K562 (cell line): ENCODE measurements around the gene TTC39B. TPM values are rescaled to one million over a fixed set of nuclear protein-coding genes. Genes with fewer than 3 reads are reported as not detected.

Source experiments
- ATAC-seq: fragments of 200-7000 bp; cut with Tn5 transposase; 3 replicates; pipeline ENCODE4 v1.9.1; 2020; ENCODE audit warnings: moderate library complexity
- BruUV-seq: library from RNA; stranded (reverse); fragments of 400-500 nt; replicated peaks from 2 replicates; lab custom pipeline; 2021; lab: Mats Ljungman, UMichigan
- CTCF ChIA-PET: fragments of 300-600 bp; formaldehyde crosslinking; extraction: SDS; loops from one replicate; lab custom pipeline; 2021; ENCODE audit warnings: low intra/inter-chr PET ratio; lab: Yijun Ruan, JAX
- POLR2A ChIA-PET: fragments of 300-600, 350-650 bp; sonication (Branson Sonifier 250); formaldehyde crosslinking; extraction: SDS; loops from one replicate; lab custom pipeline; 2021; ENCODE audit warnings: antibody characterized with exemption, inconsistent platforms; lab: Yijun Ruan, JAX
- DNase-seq, 4 experiments: peaks; one replicate each; pipeline versions ENCODE4 v3.0.0 to v3.0.0-alpha.2; 2011 to 2018; ENCODE audit warnings: low spot score in 3 of 4, mixed read lengths in 3 of 4; ENCODE audit errors: extremely low read depth in 1 of 4
- FAIRE-seq: peaks from 2 replicates; lab custom pipeline; 2011; peaks lifted over from hg19 to GRCh38; lab: Jason Lieb, UNC
- H2AFZ ChIP-seq: 2 replicates; pipeline ENCODE4 v1.6.0; 2011; ENCODE audit warnings: low read depth, low read length, control low read depth, inconsistent platforms
- H3K27ac ChIP-seq: fragments of 200-600 bp; 3 replicates; pipeline ENCODE4 v1.8.0; 2011; ENCODE audit warnings: low read depth, mild to moderate bottlenecking, control low read depth, inconsistent platforms, low read length, moderate library complexity, mixed read lengths; ENCODE audit errors: extremely low read depth
- H3K27me3 ChIP-seq, 2 experiments: fragments of 300-600 bp in 1 of 2; 2 replicates in 1 of 2; 3 replicates in 1 of 2; pipeline versions ENCODE4 v1.6.0 to v1.8.0; 2011; ENCODE audit warnings: inconsistent platforms in 2 of 2, low read length in 2 of 2, mild to moderate bottlenecking in 1 of 2, mixed read lengths in 1 of 2, moderate library complexity in 1 of 2; ENCODE audit not compliant: control insufficient read depth in 2 of 2, insufficient read depth in 2 of 2
- H3K36me3 ChIP-seq: fragments of 300-600 bp; 3 replicates; pipeline ENCODE4 v1.8.0; 2011; ENCODE audit warnings: mild to moderate bottlenecking, low read length, inconsistent platforms; ENCODE audit not compliant: control insufficient read depth, insufficient read depth
- H3K4me1 ChIP-seq, 2 experiments: fragments of 200-600 bp in 1 of 2; replicated peaks in 1 of 2; 2 replicates in 1 of 2; 3 replicates in 1 of 2; pipeline versions ENCODE4 v1.5.1 to v1.8.0; 2011; ENCODE audit warnings: inconsistent platforms in 2 of 2, low read length in 2 of 2, mild to moderate bottlenecking in 1 of 2, mixed read lengths in 1 of 2, moderate library complexity in 1 of 2; ENCODE audit not compliant: control insufficient read depth in 2 of 2, insufficient read depth in 2 of 2
- H3K4me2 ChIP-seq: 2 replicates; pipeline ENCODE4 v1.6.1; 2011; ENCODE audit warnings: low read length, control low read depth, inconsistent platforms, mixed read lengths; ENCODE audit not compliant: insufficient read depth
- H3K4me3 ChIP-seq: fragments of 200-600 bp; sonication (generic), shearing (Covaris generic); 2 replicates; pipeline ENCODE4 v1.5.1; 2016; ENCODE audit warnings: control low read depth, inconsistent platforms
- H3K79me2 ChIP-seq: fragments of 200-600 bp; 3 replicates; pipeline ENCODE4 v1.8.0; 2011; ENCODE audit warnings: low read length, inconsistent platforms; ENCODE audit not compliant: control insufficient read depth, insufficient read depth
- H3K9ac ChIP-seq, 2 experiments: 2 replicates each; pipeline versions ENCODE4 v1.6.0 to v1.6.1; 2011; ENCODE audit warnings: low read depth in 2 of 2, low read length in 2 of 2, control low read depth in 1 of 2, inconsistent platforms in 1 of 2, mild to moderate bottlenecking in 1 of 2, mixed read lengths in 1 of 2; ENCODE audit not compliant: insufficient read depth in 1 of 2
- H3K9me1 ChIP-seq: one replicate; pipeline ENCODE4 v1.6.0; 2011; ENCODE audit warnings: inconsistent platforms, mild to moderate bottlenecking, low read length, moderate library complexity; ENCODE audit not compliant: control insufficient read depth, insufficient read depth
- H3K9me3 ChIP-seq: replicated peaks from 2 replicates; pipeline ENCODE4 v1.5.1; 2011; ENCODE audit warnings: low read depth, low read length, inconsistent platforms; ENCODE audit not compliant: control insufficient read depth, insufficient read depth
- H4K20me1 ChIP-seq: replicated peaks from 2 replicates; pipeline ENCODE4 v1.6.1; 2011; ENCODE audit warnings: low read length, inconsistent platforms, mixed read lengths; ENCODE audit not compliant: control insufficient read depth, insufficient read depth
- BHLHE40 ChIP-seq: IDR thresholded peaks from 2 replicates; pipeline ENCODE4 v1.6.1; 2011; ENCODE audit warnings: low read length, improper control_type of control experiment
- CHD1 ChIP-seq: fragments of 200-600 bp; sonication (generic); IDR thresholded peaks from one replicate; pipeline ENCODE4 v1.6.1; 2012; ENCODE audit warnings: mild to moderate bottlenecking, moderate library complexity, low read length, inconsistent platforms
- ID3 ChIP-seq, 2 experiments: fragments of 250-450 bp in 1 of 2; fragments of 450-650 bp in 1 of 2; sonication (Bioruptor Pico) in 1 of 2; IDR thresholded peaks; 2 replicates each; pipeline versions ENCODE4 v1.6.1 to v1.8.0; 2016 to 2021; ENCODE audit warnings: mild to moderate bottlenecking in 2 of 2, moderate library complexity in 2 of 2, missing compliant biosample characterization in 1 of 2, missing genetic modification characterization in 1 of 2
- IFI16 ChIP-seq: fragments of 250-450 bp; sonication (Bioruptor Pico); IDR thresholded peaks from 2 replicates; pipeline ENCODE4 v2.1.2; 2022; ENCODE audit warnings: mild to moderate bottlenecking, inconsistent platforms
- MCM2 ChIP-seq: fragments of 450-650 bp; IDR thresholded peaks from 2 replicates; pipeline ENCODE4 v1.6.1; 2017; ENCODE audit warnings: low read depth, mild to moderate bottlenecking
- POLR3A ChIP-seq: IDR thresholded peaks from 2 replicates; pipeline ENCODE4 v1.6.1; 2011; ENCODE audit warnings: borderline replicate concordance, mild to moderate bottlenecking, moderate library complexity; ENCODE audit not compliant: insufficient read length, insufficient read depth; ENCODE audit errors: extremely low read depth
- TFAM ChIP-seq: fragments of 250-450 bp; sonication (Bioruptor Pico); conservative IDR thresholded peaks from 2 replicates; pipeline ENCODE4 v1.5.0; 2021; ENCODE audit warnings: mild to moderate bottlenecking, moderate library complexity
- ZNF444 ChIP-seq: fragments of 250-450 bp; sonication (Bioruptor Pico); IDR thresholded peaks from 2 replicates; pipeline ENCODE4 v1.4.0; 2020; ENCODE audit warnings: mild to moderate bottlenecking, moderate library complexity
- ZNF518B ChIP-seq: fragments of 250-450 bp; sonication (Bioruptor Pico); IDR thresholded peaks from 2 replicates; pipeline ENCODE4 v1.5.0; 2021; ENCODE audit warnings: mild to moderate bottlenecking, moderate library complexity
- WGBS: fragments of 100-300 bp; shearing (Covaris generic); methylation state at CpG from one replicate; pipeline ENCODE4 v1.1.6; 2016; ENCODE audit warnings: low coverage, mixed read lengths; ENCODE audit not compliant: insufficient coverage; ENCODE audit errors: missing lambda C conversion rate; 5-methylcytosine and 5-hydroxymethylcytosine counted together
- in situ Hi-C: fragments of 300-500 bp; cut with MboI; formaldehyde crosslinking; loops from 4 replicates; pipeline ENCODE4 v1.15.0; 2018; ENCODE audit warnings: inconsistent platforms, mixed read lengths
- intact Hi-C: fragments of 100-400 bp; cut with micrococcal nuclease; formaldehyde crosslinking; loops from 2 replicates; pipeline ENCODE4 v1.14.2; 2022
- polyA plus RNA-seq, 8 experiments: library from polyadenylated mRNA; depleted of rRNA in 4 of 8; stranded (reverse) in 5 of 8; unstranded in 3 of 8; fragments of >200 nt; fragmentation: Nextera tagmentation in 2 of 8; fragmentation: Illumina TruSeq in 1 of 8; extraction: Ambion mirVana in 2 of 8; extraction: Trizol in 1 of 8; gene quantifications; 2 replicates each; pipeline versions ENCODE4 v1.2.1 to v1.2.3, GENCODE V29; 2011 to 2014; ENCODE audit warnings: inconsistent platforms in 1 of 8, missing spikeins in 1 of 8
- total RNA-seq, 7 experiments: library from RNA; depleted of rRNA in 6 of 7; stranded (reverse); fragments of >200 nt in 6 of 7; fragmentation: Illumina TruSeq in 2 of 7; extraction: Trizol in 2 of 7; gene quantifications; 2 replicates each; pipeline versions ENCODE4 v1.2.1 to v1.2.3, GENCODE V29; 2011 to 2021; ENCODE audit warnings: low replicate concordance in 1 of 7
- TF ChIP-seq, protein P1 (sequence below): sonication (generic); formaldehyde crosslinking; IDR thresholded peaks from 2 replicates; pipeline ENCODE4 v1.8.0; 2023; ENCODE audit warnings: mild to moderate bottlenecking, missing genetic modification reagents
- TF ChIP-seq, protein P2 (sequence below): fragments of 250-450 bp; sonication (Bioruptor Pico); IDR thresholded peaks from 2 replicates; pipeline ENCODE4 v1.8.0; 2021; ENCODE audit warnings: mild to moderate bottlenecking, moderate library complexity

The TTC39B gene
- total and polyA plus RNA-seq, 9 of the 15 experiments (the other 6 are each of a cell fraction or from before 2014, with no cell fraction given), result 0.32 to 1.2 (median 0.95) TPM

DNA sequence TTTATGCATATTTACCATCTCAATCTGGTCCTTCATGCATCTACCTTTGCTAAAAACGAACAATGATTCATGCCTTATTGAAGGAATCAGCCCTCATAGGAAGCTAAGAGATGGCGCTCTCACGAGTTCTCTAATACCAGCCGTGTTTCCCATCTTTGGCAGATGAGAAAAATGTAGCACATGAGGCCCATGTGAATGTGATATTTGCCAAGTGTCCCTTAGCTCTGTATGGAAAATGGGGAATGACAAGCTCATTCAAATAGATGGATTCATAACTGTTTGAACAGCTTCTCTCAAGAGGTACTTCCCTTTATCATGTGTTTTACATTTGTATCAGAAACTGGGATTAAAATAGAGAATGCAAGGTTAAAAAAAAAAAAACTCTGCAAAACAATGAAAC is 66.1 kb downstream of the TTC39B start (continued):
- TF ChIP-seq, protein P1, sequence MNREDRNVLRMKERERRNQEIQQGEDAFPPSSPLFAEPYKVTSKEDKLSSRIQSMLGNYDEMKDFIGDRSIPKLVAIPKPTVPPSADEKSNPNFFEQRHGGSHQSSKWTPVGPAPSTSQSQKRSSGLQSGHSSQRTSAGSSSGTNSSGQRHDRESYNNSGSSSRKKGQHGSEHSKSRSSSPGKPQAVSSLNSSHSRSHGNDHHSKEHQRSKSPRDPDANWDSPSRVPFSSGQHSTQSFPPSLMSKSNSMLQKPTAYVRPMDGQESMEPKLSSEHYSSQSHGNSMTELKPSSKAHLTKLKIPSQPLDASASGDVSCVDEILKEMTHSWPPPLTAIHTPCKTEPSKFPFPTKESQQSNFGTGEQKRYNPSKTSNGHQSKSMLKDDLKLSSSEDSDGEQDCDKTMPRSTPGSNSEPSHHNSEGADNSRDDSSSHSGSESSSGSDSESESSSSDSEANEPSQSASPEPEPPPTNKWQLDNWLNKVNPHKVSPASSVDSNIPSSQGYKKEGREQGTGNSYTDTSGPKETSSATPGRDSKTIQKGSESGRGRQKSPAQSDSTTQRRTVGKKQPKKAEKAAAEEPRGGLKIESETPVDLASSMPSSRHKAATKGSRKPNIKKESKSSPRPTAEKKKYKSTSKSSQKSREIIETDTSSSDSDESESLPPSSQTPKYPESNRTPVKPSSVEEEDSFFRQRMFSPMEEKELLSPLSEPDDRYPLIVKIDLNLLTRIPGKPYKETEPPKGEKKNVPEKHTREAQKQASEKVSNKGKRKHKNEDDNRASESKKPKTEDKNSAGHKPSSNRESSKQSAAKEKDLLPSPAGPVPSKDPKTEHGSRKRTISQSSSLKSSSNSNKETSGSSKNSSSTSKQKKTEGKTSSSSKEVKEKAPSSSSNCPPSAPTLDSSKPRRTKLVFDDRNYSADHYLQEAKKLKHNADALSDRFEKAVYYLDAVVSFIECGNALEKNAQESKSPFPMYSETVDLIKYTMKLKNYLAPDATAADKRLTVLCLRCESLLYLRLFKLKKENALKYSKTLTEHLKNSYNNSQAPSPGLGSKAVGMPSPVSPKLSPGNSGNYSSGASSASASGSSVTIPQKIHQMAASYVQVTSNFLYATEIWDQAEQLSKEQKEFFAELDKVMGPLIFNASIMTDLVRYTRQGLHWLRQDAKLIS (CRISPR knock-in tag), result no peak
- TF ChIP-seq POLR3A (no peak), BHLHE40 (no peak)

DNA sequence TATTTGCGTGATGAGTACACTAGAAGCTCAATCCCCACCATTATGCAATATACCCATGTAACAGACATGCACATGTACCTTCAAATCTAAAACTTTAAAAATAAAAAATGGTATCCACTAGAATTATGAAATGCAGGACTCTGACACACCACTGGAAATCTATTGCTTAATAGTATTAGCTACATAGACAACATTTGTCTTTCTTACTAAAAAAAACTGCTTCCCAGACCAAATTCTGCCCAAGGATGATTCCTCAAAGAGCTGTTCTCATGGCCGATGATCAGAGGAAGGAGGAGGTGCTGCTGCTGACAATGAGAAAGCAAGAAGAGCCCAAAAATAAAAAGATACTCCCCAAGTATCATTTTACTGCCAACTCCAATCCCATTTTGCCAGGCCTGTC is 67.2 kb downstream of the TTC39B start:
- no peaks in the 10 kb centered on the region for H4K20me1 ChIP-seq
- in situ Hi-C loops (no loop called here), intact Hi-C loops (no loop called here)
- no peak for DNase-seq
- H3K4me1 ChIP-seq, result no peaks in the 10 kb centered on the region
- ChIA-PET POLR2A (no interaction called here), CTCF (no interaction called here)
- no peak overlapping the region for H3K27ac ChIP-seq
- 4% methylated on average over 2 of the region's 2 CpGs for WGBS
- FAIRE-seq, result no peak
- no peak overlapping the region for H3K9ac ChIP-seq
- H3K9me1 ChIP-seq, result no peaks in the 10 kb centered on the region
- no peaks in the 10 kb centered on the region for H3K9me3 ChIP-seq
- no peaks in the 10 kb centered on the region for H3K36me3 ChIP-seq
- H2AFZ ChIP-seq, result no peak overlapping the region
- no peaks in the 10 kb centered on the region for H3K79me2 ChIP-seq
- TF ChIP-seq CHD1 (no peak), ID3 (CRISPR knock-in tag; IDR thresholded peaks at IDR 0.05) (no peak), ID3 (tag; IDR thresholded peaks at IDR 0.05) (no peak), MCM2 (no peak), TFAM (CRISPR knock-in tag) (no peak), ZNF518B (no peak), IFI16 (no peak), ZNF444 (CRISPR knock-in tag) (no peak)
- TF ChIP-seq, protein P2, sequence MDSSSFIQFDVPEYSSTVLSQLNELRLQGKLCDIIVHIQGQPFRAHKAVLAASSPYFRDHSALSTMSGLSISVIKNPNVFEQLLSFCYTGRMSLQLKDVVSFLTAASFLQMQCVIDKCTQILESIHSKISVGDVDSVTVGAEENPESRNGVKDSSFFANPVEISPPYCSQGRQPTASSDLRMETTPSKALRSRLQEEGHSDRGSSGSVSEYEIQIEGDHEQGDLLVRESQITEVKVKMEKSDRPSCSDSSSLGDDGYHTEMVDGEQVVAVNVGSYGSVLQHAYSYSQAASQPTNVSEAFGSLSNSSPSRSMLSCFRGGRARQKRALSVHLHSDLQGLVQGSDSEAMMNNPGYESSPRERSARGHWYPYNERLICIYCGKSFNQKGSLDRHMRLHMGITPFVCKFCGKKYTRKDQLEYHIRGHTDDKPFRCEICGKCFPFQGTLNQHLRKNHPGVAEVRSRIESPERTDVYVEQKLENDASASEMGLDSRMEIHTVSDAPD, result no peak
- H3K4me3 ChIP-seq, result no peak overlapping the region
- no peak overlapping the region for H3K4me2 ChIP-seq
- no peak for ATAC-seq
- H3K27me3 ChIP-seq, result no peaks in the 10 kb centered on the region
- no TSS peak for BruUV-seq
